Measurements from ENCODE around the gene IDUA.

- TF ChIP-seq, protein P1, sequence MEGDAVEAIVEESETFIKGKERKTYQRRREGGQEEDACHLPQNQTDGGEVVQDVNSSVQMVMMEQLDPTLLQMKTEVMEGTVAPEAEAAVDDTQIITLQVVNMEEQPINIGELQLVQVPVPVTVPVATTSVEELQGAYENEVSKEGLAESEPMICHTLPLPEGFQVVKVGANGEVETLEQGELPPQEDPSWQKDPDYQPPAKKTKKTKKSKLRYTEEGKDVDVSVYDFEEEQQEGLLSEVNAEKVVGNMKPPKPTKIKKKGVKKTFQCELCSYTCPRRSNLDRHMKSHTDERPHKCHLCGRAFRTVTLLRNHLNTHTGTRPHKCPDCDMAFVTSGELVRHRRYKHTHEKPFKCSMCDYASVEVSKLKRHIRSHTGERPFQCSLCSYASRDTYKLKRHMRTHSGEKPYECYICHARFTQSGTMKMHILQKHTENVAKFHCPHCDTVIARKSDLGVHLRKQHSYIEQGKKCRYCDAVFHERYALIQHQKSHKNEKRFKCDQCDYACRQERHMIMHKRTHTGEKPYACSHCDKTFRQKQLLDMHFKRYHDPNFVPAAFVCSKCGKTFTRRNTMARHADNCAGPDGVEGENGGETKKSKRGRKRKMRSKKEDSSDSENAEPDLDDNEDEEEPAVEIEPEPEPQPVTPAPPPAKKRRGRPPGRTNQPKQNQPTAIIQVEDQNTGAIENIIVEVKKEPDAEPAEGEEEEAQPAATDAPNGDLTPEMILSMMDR (IDR thresholded peaks at IDR 0.05), result no peak
- no peak for TF ChIP-seq POLR2AphosphoS5 (IDR thresholded peaks at IDR 0.05)
- no peak for TF ChIP-seq POLR2A (IDR thresholded peaks at IDR 0.05; ENCODE audit: low read depth)
Measured at GRCh38 chr4:948101-948935, 38.5 kb upstream of the IDUA start.
